ENCODE measurements around the gene FAM187B. TPM values are rescaled to one million over a fixed set of nuclear protein-coding genes. Genes with fewer than 3 reads are reported as not detected.

FAM187B gene
- total and polyA plus RNA-seq, 2 experiments from 2014 or later: not detected

GRCh38 chr19:35273686-35274259, 45.2 kb upstream of the FAM187B start:
- Histone ChIP-seq H4K20me1 (ENCODE audit: insufficient read depth, poor library complexity, severe bottlenecking) (peaks cover 10% of the 10 kb centered on the region), H3K27me3 (no peaks in the 10 kb centered on the region), H3K4me3 (no peak overlapping the region), H3K27ac (no peak overlapping the region), H3K4me2 (no peak overlapping the region), H3K4me1 (ENCODE audit: insufficient read depth) (peaks cover 5% of the 10 kb centered on the region), H3K79me2 (peaks cover 21% of the 10 kb centered on the region), H2AFZ (no peak overlapping the region), H3K36me3 (replicated peaks; ENCODE audit: insufficient read depth, low read depth) (no peaks in the 10 kb centered on the region), H3K9me2 (replicated peaks; ENCODE audit: insufficient read depth) (no peaks in the 10 kb centered on the region), H3K9me3 (ENCODE audit: low read depth) (no peaks in the 10 kb centered on the region)
- DNase-seq (ENCODE audit: low spot score): no peak
- TF ChIP-seq CTCF (IDR thresholded peaks at IDR 0.05; ENCODE audit: poor library complexity): no peak
- TF ChIP-seq EZH2phosphoT487 (IDR thresholded peaks at IDR 0.05; ENCODE audit: low read depth, severe bottlenecking, unreplicated experiment): no peak
- no peak for TF ChIP-seq EZH2 (IDR thresholded peaks at IDR 0.05; ENCODE audit: borderline replicate concordance)
- 84% methylated on average over 14 of the region's 14 CpGs for WGBS (ENCODE audit: low lambda C conversion rate, missing lambda C conversion rate)

- TF ChIP-seq EZH2phosphoT487 (IDR thresholded peaks at IDR 0.05; ENCODE audit: low read depth, severe bottlenecking, unreplicated experiment) (no peak), CTCF (IDR thresholded peaks at IDR 0.05; ENCODE audit: poor library complexity) (no peak), EZH2 (IDR thresholded peaks at IDR 0.05; ENCODE audit: borderline replicate concordance) (no peak)
- 92% methylated on average over 10 of the region's 10 CpGs for WGBS (ENCODE audit: low lambda C conversion rate, missing lambda C conversion rate)
Measured at GRCh38 chr19:35272954-35273649, 44.6 kb upstream of the FAM187B start.

GRCh38 chr19:35272122-35272719, 43.7 kb upstream of the FAM187B start:
- no peaks in the 10 kb centered on the region for H3K27me3 ChIP-seq
- no peak overlapping the region for H2AFZ ChIP-seq
- H4K20me1 ChIP-seq (ENCODE audit: insufficient read depth, poor library complexity, severe bottlenecking): peaks cover 10% of the 10 kb centered on the region
- H3K9me2 ChIP-seq (replicated peaks; ENCODE audit: insufficient read depth): no peaks in the 10 kb centered on the region
- H3K4me3 ChIP-seq: no peak overlapping the region
- peaks cover 5% of the 10 kb centered on the region for H3K4me1 ChIP-seq (ENCODE audit: insufficient read depth)
- H3K79me2 ChIP-seq: peaks cover 24% of the 10 kb centered on the region
- DNase-seq (ENCODE audit: low spot score): no peak
- H3K36me3 ChIP-seq (replicated peaks; ENCODE audit: insufficient read depth, low read depth): no peaks in the 10 kb centered on the region
- no peaks in the 10 kb centered on the region for H3K9me3 ChIP-seq (ENCODE audit: low read depth)
- no peak overlapping the region for H3K27ac ChIP-seq
- 97% methylated on average over 16 of the region's 16 CpGs for WGBS (ENCODE audit: low lambda C conversion rate, missing lambda C conversion rate)
- TF ChIP-seq EZH2phosphoT487 (IDR thresholded peaks at IDR 0.05; ENCODE audit: low read depth, severe bottlenecking, unreplicated experiment): no peak
- TF ChIP-seq EZH2 (IDR thresholded peaks at IDR 0.05; ENCODE audit: borderline replicate concordance): no peak
- TF ChIP-seq CTCF (IDR thresholded peaks at IDR 0.05; ENCODE audit: poor library complexity): no peak
- H3K4me2 ChIP-seq: no peak overlapping the region

More at GRCh38 chr19:35272954-35273649, 44.6 kb upstream of the FAM187B start:
- no peak for DNase-seq (ENCODE audit: low spot score)
- peaks cover 5% of the 10 kb centered on the region for H3K4me1 ChIP-seq (ENCODE audit: insufficient read depth)
- no peaks in the 10 kb centered on the region for H3K27me3 ChIP-seq
- no peaks in the 10 kb centered on the region for H3K9me3 ChIP-seq (ENCODE audit: low read depth)
- H3K36me3 ChIP-seq (replicated peaks; ENCODE audit: insufficient read depth, low read depth): no peaks in the 10 kb centered on the region
- no peak overlapping the region for H3K27ac ChIP-seq
- peaks cover 10% of the 10 kb centered on the region for H4K20me1 ChIP-seq (ENCODE audit: insufficient read depth, poor library complexity, severe bottlenecking)
- no peak overlapping the region for H3K4me3 ChIP-seq
- no peak overlapping the region for H2AFZ ChIP-seq
- H3K79me2 ChIP-seq: peaks cover 21% of the 10 kb centered on the region
- H3K4me2 ChIP-seq: no peak overlapping the region
- H3K9me2 ChIP-seq (replicated peaks; ENCODE audit: insufficient read depth): no peaks in the 10 kb centered on the region

Measured in hepatocyte (in vitro differentiated cells).